Measurements from ENCODE around the gene PAK3. TPM values are rescaled to one million over a fixed set of nuclear protein-coding genes. Genes with fewer than 3 reads are reported as not detected.

PAK3 gene
- total and polyA plus RNA-seq, 2 of the 8 experiments (the other 6 are each of a cell fraction or from before 2014, with no cell fraction given): 0.80 to 7.2 TPM

GRCh38 chrX:111116666-111117065, 20.7 kb downstream of the PAK3 start (continued):
- no peak for TF ChIP-seq CBX8 (IDR thresholded peaks at IDR 0.05; ENCODE audit: borderline replicate concordance, low read depth, low read length)
- no peak for TF ChIP-seq SP4 (IDR thresholded peaks at IDR 0.05; ENCODE audit: low read length)
